ENCODE results near the gene SLCO4A1. TPM values are rescaled to one million over a fixed set of nuclear protein-coding genes. Genes with fewer than 3 reads are reported as not detected.

Gene SLCO4A1
- total RNA-seq, 4 donors from 2014 or later = 6.7 to 22.1 (median 14.4) TPM

DNA sequence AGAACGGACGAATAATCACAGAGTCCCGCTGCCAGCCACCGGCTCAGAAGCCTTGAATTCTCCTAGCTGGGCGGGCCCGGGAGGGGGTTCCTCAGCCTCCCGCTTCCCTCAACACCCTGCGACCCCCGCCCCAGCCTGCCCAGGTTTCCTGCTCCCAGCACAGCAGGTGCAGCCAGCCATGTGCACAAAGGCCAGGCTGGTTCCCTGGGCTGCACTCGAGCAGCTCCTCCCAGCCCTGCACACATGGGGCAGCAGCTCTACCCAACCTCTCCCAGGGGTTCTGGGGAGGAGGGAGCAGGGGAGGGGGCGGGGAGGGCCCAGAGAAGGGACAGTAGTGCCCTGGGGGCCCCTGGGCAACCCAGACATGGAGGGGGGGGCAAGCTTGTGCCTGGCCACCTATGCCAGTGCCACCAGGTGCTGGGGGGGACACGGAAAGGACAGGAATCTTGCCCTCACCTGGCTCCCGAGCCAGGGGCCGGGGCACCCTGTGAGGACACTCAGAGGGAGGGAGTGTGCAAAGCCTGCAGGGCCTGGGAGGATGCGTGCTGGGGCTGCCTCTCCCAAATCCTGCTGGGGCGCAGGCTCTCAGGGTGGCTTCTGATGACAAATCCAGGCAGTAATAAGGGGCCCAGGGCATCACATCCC is 65.1 kb downstream of the SLCO4A1 start:
- Histone ChIP-seq H3K27me3 (peaks cover 8 to 98% (median 20%) of the 10 kb centered on the region in 4 donors), H3K9me3 (no peaks in the 10 kb centered on the region)
- WGBS, 2 donors = 67 to 100% methylated on average over 1 to 8 of the region's 16 CpGs

DNA sequence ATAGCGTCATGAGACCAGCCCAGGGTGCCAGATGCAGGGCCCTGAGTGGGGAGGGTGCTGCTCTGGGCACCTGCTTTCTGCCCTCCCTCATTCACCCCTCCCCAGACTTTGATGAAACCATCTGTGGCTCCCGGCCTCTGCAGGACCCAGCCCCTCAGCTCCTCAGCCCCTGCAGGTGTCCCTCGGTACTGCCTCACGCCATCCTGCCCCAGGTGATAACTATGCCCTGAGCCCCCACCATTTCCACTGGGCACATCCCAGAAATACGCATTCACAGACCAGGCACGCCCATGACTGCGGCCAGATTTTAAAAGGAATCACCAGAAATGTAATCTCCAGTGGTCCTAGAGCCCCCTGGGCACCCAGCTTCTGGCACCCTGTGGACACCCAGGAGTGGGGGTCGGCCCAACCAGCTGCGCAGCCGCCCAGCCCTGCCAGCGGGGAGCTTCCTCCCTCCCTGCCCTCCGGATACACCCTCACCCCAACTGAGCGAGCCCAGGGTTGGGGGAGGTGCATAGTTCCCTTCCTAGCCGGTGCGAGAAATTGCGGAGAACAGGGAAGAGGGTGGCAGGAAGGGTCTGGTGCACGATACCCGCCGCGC is 65.7 kb downstream of the SLCO4A1 start:
- H3K36me3 ChIP-seq = no peaks in the 10 kb centered on the region
- no peak for DNase-seq
- peak overlapping the region in 2 of 4 donors; percentile 20 to 48 for H3K4me3 ChIP-seq
- no peak overlapping the region for H3K27ac ChIP-seq
- WGBS, 2 donors = 0% methylated on average over 1 to 6 of the region's 20 CpGs
- H3K9me3 ChIP-seq = no peaks in the 10 kb centered on the region
- H3K27me3 ChIP-seq = peaks cover 8 to 98% (median 20%) of the 10 kb centered on the region in 4 donors
- peaks cover 16 to 49% (median 16%) of the 10 kb centered on the region in 3 donors for H3K4me1 ChIP-seq
- TF ChIP-seq, protein P1, sequence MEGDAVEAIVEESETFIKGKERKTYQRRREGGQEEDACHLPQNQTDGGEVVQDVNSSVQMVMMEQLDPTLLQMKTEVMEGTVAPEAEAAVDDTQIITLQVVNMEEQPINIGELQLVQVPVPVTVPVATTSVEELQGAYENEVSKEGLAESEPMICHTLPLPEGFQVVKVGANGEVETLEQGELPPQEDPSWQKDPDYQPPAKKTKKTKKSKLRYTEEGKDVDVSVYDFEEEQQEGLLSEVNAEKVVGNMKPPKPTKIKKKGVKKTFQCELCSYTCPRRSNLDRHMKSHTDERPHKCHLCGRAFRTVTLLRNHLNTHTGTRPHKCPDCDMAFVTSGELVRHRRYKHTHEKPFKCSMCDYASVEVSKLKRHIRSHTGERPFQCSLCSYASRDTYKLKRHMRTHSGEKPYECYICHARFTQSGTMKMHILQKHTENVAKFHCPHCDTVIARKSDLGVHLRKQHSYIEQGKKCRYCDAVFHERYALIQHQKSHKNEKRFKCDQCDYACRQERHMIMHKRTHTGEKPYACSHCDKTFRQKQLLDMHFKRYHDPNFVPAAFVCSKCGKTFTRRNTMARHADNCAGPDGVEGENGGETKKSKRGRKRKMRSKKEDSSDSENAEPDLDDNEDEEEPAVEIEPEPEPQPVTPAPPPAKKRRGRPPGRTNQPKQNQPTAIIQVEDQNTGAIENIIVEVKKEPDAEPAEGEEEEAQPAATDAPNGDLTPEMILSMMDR (IDR thresholded peaks at IDR 0.05) = peak in 1 of 6 experiments; percentile 38
- TF ChIP-seq POLR2A (IDR thresholded peaks at IDR 0.05) = no peak
- intact Hi-C loops (cut with DNase I) = no loop called here

More for the DNA sequence above, 65.1 kb downstream of the SLCO4A1 start:
- intact Hi-C loops (cut with DNase I) = no loop called here
- no peak for DNase-seq
- H3K4me3 ChIP-seq = no peak overlapping the region
- H3K36me3 ChIP-seq = no peaks in the 10 kb centered on the region
- H3K27ac ChIP-seq = no peak overlapping the region
- H3K4me1 ChIP-seq = peaks cover 16 to 53% (median 16%) of the 10 kb centered on the region in 3 donors
- no peak for TF ChIP-seq POLR2A (IDR thresholded peaks at IDR 0.05)
- TF ChIP-seq, protein P1 (IDR thresholded peaks at IDR 0.05) = no peak

DNA sequence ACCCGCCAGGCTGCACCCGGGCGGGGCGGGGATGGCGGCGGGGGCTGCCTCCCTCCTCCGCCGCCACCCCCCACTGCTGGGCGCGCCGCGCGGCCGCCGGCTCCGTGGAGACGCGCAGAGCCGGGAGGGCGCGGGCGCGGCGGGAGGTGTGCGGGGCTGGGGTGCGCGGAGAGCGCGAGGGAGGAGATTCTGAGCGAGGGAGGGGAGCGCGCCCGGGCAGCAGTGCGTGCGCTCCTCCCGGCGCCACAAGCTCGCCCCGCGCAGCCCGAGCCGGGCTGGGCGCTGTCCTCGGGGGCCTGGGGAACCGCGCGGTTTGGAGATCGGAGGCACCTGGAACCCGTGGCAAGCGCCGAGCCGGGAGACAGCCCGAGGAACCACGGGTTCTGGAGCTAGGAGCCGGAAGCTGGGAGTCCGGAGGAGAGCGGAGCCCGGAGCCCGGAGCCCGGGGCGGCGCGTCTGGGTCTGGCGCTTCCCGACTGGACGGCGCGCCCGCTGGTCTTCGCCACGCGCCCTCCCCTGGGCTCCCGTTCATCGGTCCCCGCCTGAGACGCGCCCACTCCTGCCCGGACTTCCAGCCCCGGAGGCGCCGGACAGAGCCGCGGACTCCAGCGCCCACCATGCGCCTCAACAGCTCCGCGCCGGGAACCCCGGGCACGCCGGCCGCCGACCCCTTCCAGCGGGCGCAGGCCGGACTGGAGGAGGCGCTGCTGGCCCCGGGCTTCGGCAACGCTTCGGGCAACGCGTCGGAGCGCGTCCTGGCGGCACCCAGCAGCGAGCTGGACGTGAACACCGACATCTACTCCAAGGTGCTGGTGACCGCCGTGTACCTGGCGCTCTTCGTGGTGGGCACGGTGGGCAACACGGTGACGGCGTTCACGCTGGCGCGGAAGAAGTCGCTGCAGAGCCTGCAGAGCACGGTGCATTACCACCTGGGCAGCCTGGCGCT is 66.6 kb downstream of the SLCO4A1 start, which contains the start of gene NTSR1:
TSS of gene NTSR1 (plus strand) at position 246 of the 946 bp plus-strand sequence. CDS start at position 618, 372 bp downstream.
- TF ChIP-seq, protein P1 (IDR thresholded peaks at IDR 0.05) = no peak
- TF ChIP-seq POLR2A (IDR thresholded peaks at IDR 0.05) = no peak
- H3K4me3 ChIP-seq = peak within 1 kb of the TSS in 2 of 4 donors; percentile 20 to 48
- intact Hi-C loops (cut with DNase I) = no loop called here
- H3K36me3 ChIP-seq = no peaks in the 10 kb centered on the region
- no peak for DNase-seq
- no peak within 1 kb of the TSS for H3K27ac ChIP-seq
- H3K4me1 ChIP-seq = peaks cover 8 to 41% (median 12%) of the 10 kb centered on the region in 3 donors
- H3K27me3 ChIP-seq = peaks cover 8 to 100% (median 20%) of the 10 kb centered on the region in 4 donors
- H3K9me3 ChIP-seq = no peaks in the 10 kb centered on the region
- 40% methylated on average over 1 of the region's 124 CpGs; no CpG with 5 or more reads in 1 of the 2 donors for WGBS, 2 donors

DNA sequence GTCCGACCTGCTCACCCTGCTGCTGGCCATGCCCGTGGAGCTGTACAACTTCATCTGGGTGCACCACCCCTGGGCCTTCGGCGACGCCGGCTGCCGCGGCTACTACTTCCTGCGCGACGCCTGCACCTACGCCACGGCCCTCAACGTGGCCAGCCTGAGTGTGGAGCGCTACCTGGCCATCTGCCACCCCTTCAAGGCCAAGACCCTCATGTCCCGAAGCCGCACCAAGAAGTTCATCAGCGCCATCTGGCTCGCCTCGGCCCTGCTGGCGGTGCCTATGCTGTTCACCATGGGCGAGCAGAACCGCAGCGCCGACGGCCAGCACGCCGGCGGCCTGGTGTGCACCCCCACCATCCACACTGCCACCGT is 67.2 kb downstream of the SLCO4A1 start:
- H3K27me3 ChIP-seq = peaks cover 8 to 100% (median 20%) of the 10 kb centered on the region in 4 donors
- 68 to 78% methylated on average over 12 to 13 of the region's 30 CpGs for WGBS, 2 donors
- H3K9me3 ChIP-seq = no peaks in the 10 kb centered on the region
- DNase-seq = no peak
- no peak overlapping the region for H3K27ac ChIP-seq
- H3K36me3 ChIP-seq = no peaks in the 10 kb centered on the region
- H3K4me1 ChIP-seq = peaks cover 2 to 34% (median 9%) of the 10 kb centered on the region in 3 donors
- TF ChIP-seq POLR2A (IDR thresholded peaks at IDR 0.05) = no peak
- TF ChIP-seq, protein P1 (IDR thresholded peaks at IDR 0.05) = no peak
- intact Hi-C loops (cut with DNase I) = no loop called here
- H3K4me3 ChIP-seq = peak overlapping the region in 1 of 4 donors; percentile 48

Data from esophagus squamous epithelium (tissue), 5 donors.